ENCODE data around the gene HPX. TPM values are rescaled to one million over a fixed set of nuclear protein-coding genes. Genes with fewer than 3 reads are reported as not detected.

The HPX gene
- total RNA-seq, 2 donors from 2014 or later: 1.8 to 5.3 TPM

GRCh38 chr11:6459099-6459450, 18.3 kb upstream of the HPX start:
- Histone ChIP-seq H3K4me1 (no peaks in the 10 kb centered on the region), H3K36me3 (no peaks in the 10 kb centered on the region), H3K9ac (ENCODE audit: low read depth in 2 of 2, low read length in 2 of 2) (no peak overlapping the region), H3K27ac (no peak overlapping the region), H3K27me3 (no peaks in the 10 kb centered on the region), H3K4me3 (no peak overlapping the region), H3K9me3 (no peaks in the 10 kb centered on the region)
- no peak for TF ChIP-seq CTCF (IDR thresholded peaks at IDR 0.05)
- intact Hi-C loops (cut with DNase I): no loop called here
- no peak for DNase-seq

GRCh38 chr11:6458352-6459098, 17.7 kb upstream of the HPX start:
- H3K4me1 ChIP-seq: no peaks in the 10 kb centered on the region
- H3K9ac ChIP-seq (ENCODE audit: low read depth in 2 of 2, low read length in 2 of 2): no peak overlapping the region
- TF ChIP-seq CTCF (IDR thresholded peaks at IDR 0.05): no peak
- H3K36me3 ChIP-seq: no peaks in the 10 kb centered on the region
- H3K27me3 ChIP-seq: no peaks in the 10 kb centered on the region
- no peak overlapping the region for H3K27ac ChIP-seq
- no peak overlapping the region for H3K4me3 ChIP-seq
- intact Hi-C loops (cut with DNase I): no loop called here
- no peak for DNase-seq
- H3K9me3 ChIP-seq: no peaks in the 10 kb centered on the region

- no peaks in the 10 kb centered on the region for H3K36me3 ChIP-seq
- H3K27ac ChIP-seq: no peak overlapping the region
Observed at GRCh38 chr11:6457581-6458320, 17.0 kb upstream of the HPX start.

GRCh38 chr11:6456361-6457073, 15.7 kb upstream of the HPX start:
- H3K9ac ChIP-seq (ENCODE audit: low read depth in 2 of 2, low read length in 2 of 2): no peak overlapping the region
- no peak for TF ChIP-seq CTCF (IDR thresholded peaks at IDR 0.05)
- H3K27ac ChIP-seq: no peak overlapping the region
- DNase-seq: no peak
- intact Hi-C loops (cut with DNase I): no loop called here
- H3K4me3 ChIP-seq: no peak overlapping the region
- no peaks in the 10 kb centered on the region for H3K4me1 ChIP-seq
- H3K9me3 ChIP-seq: no peaks in the 10 kb centered on the region
- H3K36me3 ChIP-seq: no peaks in the 10 kb centered on the region
- H3K27me3 ChIP-seq: no peaks in the 10 kb centered on the region

More at GRCh38 chr11:6457581-6458320, 17.0 kb upstream of the HPX start:
- Histone ChIP-seq H3K9ac (ENCODE audit: low read depth in 2 of 2, low read length in 2 of 2) (no peak overlapping the region), H3K27me3 (no peaks in the 10 kb centered on the region), H3K4me1 (no peaks in the 10 kb centered on the region), H3K9me3 (no peaks in the 10 kb centered on the region), H3K4me3 (no peak overlapping the region)
- no peak for TF ChIP-seq CTCF (IDR thresholded peaks at IDR 0.05)
- intact Hi-C loops (cut with DNase I): no loop called here
- no peak for DNase-seq

- Histone ChIP-seq H3K9me3 (no peaks in the 10 kb centered on the region), H3K4me1 (no peaks in the 10 kb centered on the region), H3K27ac (no peak overlapping the region), H3K4me3 (no peak overlapping the region), H3K27me3 (no peaks in the 10 kb centered on the region), H3K9ac (ENCODE audit: low read depth in 2 of 2, low read length in 2 of 2) (no peak overlapping the region), H3K36me3 (no peaks in the 10 kb centered on the region)
- intact Hi-C loops (cut with DNase I): no loop called here
- DNase-seq: no peak
- no peak for TF ChIP-seq CTCF (IDR thresholded peaks at IDR 0.05)
Observed at GRCh38 chr11:6455070-6455469, 14.3 kb upstream of the HPX start.
